ENCODE data around the gene SHMT2.

The SHMT2 gene

GRCh38 chr12:57229634-57230380, at the start of gene SHMT2:
Gene SHMT2 (plus strand): TSS chr12:57229711. CDS start chr12:57229779, 68 bp downstream.
- peak; percentile 75 to 88 for DNase-seq (ENCODE audit: low read depth in 2 of 2)

- no peak for DNase-seq (ENCODE audit: low read depth in 2 of 2)
These were observed 49.1 kb upstream of the SHMT2 start for GRCh38 chr12:57180321-57180989.

DNA sequence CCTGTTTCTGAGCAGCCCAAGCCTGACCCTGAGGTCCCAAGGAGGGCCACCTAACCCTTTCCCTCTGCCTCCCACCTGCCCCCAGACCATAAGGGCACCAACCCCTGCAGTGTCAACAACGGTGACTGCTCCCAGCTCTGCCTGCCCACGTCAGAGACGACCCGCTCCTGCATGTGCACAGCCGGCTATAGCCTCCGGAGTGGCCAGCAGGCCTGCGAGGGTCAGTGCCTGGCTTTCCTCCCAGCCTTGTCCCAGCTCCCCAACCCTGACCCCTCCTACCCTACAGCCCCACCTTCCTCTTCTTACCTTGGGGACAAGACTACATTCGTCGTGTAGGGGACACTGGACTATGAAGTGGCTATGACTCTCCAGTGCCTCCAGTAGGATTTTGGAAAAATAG, 48.4 kb upstream of the SHMT2 start:
- DNase-seq (ENCODE audit: low read depth in 2 of 2) = no peak

GRCh38 chr12:57181561-57182155, 47.9 kb upstream of the SHMT2 start:
- no peak for DNase-seq (ENCODE audit: low read depth in 2 of 2)

GRCh38 chr12:57182918-57183575, 46.5 kb upstream of the SHMT2 start:
- peak; percentile 50 to 61 for DNase-seq (ENCODE audit: low read depth in 2 of 2)

DNA sequence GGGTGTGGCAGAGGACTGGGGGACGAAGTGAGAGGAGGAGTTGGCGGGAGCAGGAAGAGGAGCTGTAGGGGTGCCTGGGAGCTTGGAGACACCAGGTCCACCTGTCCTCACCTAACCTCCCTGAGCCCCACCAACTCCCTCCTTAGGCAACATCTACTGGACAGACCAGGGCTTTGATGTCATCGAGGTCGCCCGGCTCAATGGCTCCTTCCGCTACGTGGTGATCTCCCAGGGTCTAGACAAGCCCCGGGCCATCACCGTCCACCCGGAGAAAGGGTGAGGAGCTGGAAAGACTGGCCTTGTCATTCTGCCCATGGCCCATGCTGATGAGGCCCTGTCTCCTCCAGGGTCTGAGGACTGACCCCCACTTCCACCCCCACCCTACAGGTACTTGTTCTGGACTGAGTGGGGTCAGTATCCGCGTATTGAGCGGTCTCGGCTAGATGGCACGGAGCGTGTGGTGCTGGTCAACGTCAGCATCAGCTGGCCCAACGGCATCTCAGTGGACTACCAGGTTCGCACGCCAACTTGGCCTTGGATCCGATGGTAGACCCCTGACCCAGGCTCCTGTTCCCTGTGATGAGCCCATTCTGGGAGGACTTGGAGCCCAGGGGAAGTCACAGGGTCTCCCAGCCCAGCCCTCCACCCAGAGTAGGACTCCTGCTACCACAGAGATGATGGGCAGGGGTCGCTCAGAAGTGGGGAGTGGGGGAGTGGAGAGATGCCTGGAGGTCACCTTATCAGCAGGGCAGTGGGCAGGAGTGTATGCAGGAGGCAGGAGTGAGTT, 45.4 kb upstream of the SHMT2 start:
- no peak for DNase-seq (ENCODE audit: low read depth in 2 of 2)

DNA sequence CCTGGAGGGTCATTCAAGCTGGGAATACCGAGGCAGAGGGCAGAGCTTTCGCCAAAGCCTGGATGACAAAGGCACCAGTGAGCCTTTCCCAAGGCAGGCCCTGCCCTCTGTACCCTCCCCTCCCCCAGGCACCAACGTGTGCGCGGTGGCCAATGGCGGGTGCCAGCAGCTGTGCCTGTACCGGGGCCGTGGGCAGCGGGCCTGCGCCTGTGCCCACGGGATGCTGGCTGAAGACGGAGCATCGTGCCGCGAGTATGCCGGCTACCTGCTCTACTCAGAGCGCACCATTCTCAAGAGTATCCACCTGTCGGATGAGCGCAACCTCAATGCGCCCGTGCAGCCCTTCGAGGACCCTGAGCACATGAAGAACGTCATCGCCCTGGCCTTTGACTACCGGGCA, 44.1 kb upstream of the SHMT2 start:
- DNase-seq (ENCODE audit: low read depth in 2 of 2) = no peak

GRCh38 chr12:57185906-57186508, 43.5 kb upstream of the SHMT2 start:
- DNase-seq (ENCODE audit: low read depth in 2 of 2) = no peak

GRCh38 chr12:57187222-57188089, 42.1 kb upstream of the SHMT2 start:
- DNase-seq (ENCODE audit: low read depth in 2 of 2) = no peak

- no peak for DNase-seq (ENCODE audit: low read depth in 2 of 2)
These were observed 41.5 kb upstream of the SHMT2 start for GRCh38 chr12:57188090-57188425.

- DNase-seq (ENCODE audit: low read depth in 2 of 2) = no peak
These were observed 39.5 kb upstream of the SHMT2 start for GRCh38 chr12:57190037-57190436.

DNA sequence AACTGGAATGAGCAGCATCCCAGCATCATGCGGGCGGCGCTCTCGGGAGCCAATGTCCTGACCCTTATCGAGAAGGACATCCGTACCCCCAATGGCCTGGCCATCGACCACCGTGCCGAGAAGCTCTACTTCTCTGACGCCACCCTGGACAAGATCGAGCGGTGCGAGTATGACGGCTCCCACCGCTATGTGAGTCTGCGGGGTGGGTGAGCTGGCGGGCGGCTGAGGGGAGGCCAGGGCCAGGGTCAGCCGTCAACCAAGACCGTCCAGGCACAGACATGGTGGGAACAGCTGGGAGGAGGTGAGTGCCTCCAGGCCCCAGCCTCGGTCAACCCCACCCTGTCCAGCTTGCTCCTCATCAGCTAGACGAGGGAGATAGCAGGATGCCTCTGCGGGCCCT, 38.7 kb upstream of the SHMT2 start:
- DNase-seq (ENCODE audit: low read depth in 2 of 2) = no peak

GRCh38 chr12:57191410-57191809, 38.1 kb upstream of the SHMT2 start:
- DNase-seq (ENCODE audit: low read depth in 2 of 2) = no peak

- DNase-seq (ENCODE audit: low read depth in 2 of 2) = no peak
These were observed 36.6 kb upstream of the SHMT2 start for GRCh38 chr12:57192920-57193319.

DNA sequence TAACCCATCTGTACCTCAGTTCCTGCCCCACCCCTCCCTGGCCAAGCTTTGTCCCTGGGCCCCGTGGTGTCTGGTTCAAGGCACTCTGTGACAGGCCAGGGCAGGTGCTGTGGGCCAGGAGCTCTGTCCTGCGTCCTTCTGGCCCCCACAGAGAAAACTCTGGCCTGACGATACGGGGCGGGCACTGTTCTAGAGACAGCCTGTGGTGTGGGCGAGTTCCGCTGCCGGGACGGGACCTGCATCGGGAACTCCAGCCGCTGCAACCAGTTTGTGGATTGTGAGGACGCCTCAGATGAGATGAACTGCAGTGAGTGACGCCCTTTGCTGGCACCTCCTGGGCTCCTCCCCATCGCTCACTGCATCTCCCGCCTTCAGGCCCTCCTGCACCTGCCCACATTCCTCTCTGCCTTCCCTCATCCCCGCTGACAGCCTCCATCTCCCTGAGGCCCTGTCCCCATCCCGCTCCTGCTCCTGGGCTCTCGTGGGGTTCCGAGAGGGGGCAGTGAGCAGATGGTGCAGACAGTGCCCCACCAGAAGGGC, 35.7 kb upstream of the SHMT2 start:
- no peak for DNase-seq (ENCODE audit: low read depth in 2 of 2)

DNA sequence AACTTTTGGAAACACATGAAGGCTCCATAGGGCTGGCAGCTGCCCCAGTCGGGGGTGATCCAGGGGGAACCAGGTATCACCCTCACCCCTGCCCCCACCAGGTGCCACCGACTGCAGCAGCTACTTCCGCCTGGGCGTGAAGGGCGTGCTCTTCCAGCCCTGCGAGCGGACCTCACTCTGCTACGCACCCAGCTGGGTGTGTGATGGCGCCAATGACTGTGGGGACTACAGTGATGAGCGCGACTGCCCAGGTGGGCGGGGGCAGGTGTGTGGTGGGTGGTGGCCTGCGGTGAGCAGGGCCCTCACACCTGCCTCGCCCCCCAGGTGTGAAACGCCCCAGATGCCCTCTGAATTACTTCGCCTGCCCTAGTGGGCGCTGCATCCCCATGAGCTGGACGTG, 35.3 kb upstream of the SHMT2 start:
- no peak for DNase-seq (ENCODE audit: low read depth in 2 of 2)

DNA sequence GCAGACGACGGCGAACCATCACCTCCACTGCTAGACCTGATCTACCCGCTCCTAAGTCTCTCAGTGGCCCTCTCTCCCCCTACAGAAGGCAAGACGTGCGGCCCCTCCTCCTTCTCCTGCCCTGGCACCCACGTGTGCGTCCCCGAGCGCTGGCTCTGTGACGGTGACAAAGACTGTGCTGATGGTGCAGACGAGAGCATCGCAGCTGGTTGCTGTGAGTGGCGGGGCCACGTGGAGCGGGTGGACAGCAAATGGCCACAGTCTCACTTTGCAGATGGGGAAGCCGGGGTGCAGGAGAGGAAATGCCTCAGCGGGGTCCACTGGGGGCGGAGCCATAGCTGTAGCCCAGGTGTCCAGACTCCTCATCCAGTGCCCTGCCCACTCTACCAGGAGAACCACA, 34.3 kb upstream of the SHMT2 start:
- no peak for DNase-seq (ENCODE audit: low read depth in 2 of 2)

- no peak for DNase-seq (ENCODE audit: low read depth in 2 of 2)
These were observed 33.7 kb upstream of the SHMT2 start for GRCh38 chr12:57195611-57196371.

DNA sequence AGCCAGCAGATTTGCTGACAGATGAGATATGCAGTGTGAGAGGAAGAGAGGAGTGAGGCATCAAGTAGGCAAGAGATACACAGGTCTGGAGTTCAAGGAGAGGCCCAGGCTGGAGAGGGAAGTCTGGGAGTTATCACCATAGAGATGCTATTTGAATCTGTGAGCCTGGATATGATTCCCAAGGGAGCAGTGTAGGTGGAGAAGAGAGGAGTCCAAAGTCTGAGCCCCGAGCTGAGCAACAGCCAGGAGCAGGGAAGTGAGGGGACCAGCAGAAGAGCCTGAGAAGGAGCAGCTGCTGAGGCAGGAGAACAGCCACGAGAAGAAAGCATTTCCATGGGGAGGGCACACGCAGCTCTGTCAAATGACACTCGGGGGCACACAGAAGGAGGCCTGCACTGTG, 33.1 kb upstream of the SHMT2 start:
- DNase-seq (ENCODE audit: low read depth in 2 of 2) = no peak
